ENCODE results near the gene ZNF106. TPM values are rescaled to one million over a fixed set of nuclear protein-coding genes. Genes with fewer than 3 reads are reported as not detected.
A peak's percentile ranks its signal among the peaks of the same experiment; 100 is the strongest.

Gene ZNF106
- total RNA-seq, 1 donor from 2014 or later = 56.3 TPM

- Mint-ChIP-seq H3K4me3 (ENCODE audit: unreplicated experiment) (no peak overlapping the region), H3K36me3 (ENCODE audit: low read depth, unreplicated experiment) (no peaks in the 10 kb centered on the region), H3K4me1 (ENCODE audit: unreplicated experiment) (peaks cover 17% of the 10 kb centered on the region), H3K27me3 (ENCODE audit: unreplicated experiment) (no peaks in the 10 kb centered on the region), H3K9me3 (ENCODE audit: unreplicated experiment) (no peaks in the 10 kb centered on the region), H3K27ac (ENCODE audit: unreplicated experiment) (peak overlapping the region; percentile 25)
- TF ChIP-seq, protein P1, sequence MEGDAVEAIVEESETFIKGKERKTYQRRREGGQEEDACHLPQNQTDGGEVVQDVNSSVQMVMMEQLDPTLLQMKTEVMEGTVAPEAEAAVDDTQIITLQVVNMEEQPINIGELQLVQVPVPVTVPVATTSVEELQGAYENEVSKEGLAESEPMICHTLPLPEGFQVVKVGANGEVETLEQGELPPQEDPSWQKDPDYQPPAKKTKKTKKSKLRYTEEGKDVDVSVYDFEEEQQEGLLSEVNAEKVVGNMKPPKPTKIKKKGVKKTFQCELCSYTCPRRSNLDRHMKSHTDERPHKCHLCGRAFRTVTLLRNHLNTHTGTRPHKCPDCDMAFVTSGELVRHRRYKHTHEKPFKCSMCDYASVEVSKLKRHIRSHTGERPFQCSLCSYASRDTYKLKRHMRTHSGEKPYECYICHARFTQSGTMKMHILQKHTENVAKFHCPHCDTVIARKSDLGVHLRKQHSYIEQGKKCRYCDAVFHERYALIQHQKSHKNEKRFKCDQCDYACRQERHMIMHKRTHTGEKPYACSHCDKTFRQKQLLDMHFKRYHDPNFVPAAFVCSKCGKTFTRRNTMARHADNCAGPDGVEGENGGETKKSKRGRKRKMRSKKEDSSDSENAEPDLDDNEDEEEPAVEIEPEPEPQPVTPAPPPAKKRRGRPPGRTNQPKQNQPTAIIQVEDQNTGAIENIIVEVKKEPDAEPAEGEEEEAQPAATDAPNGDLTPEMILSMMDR (IDR thresholded peaks at IDR 0.05; ENCODE audit: unreplicated experiment) = no peak
- DNase-seq (ENCODE audit: low spot score) = peak; percentile 26
Measured at GRCh38 chr15:42457445-42458442, 33.2 kb downstream of the ZNF106 start.

DNA sequence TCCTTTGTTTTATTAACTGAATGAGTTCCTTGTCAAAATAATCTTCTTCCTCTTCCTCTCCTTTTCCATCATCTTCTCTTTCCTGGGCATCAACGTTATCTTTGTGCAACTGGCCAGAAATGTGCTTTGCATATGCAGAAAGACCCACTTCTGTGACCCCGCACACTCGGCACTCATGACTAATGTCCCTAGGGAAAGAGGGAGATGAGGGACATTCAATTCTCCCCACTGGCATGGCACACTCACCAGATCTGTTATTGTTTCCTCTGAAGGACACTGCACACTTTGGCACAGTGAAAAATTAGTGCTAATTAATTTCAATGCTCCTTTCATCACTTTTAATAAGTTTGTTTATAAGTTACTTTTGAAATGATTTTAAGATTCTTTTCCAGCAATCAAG lies 34.0 kb downstream of the ZNF106 start:
- Mint-ChIP-seq H3K4me3 (ENCODE audit: unreplicated experiment) (no peak overlapping the region), H3K36me3 (ENCODE audit: low read depth, unreplicated experiment) (no peaks in the 10 kb centered on the region), H3K9me3 (ENCODE audit: unreplicated experiment) (no peaks in the 10 kb centered on the region), H3K27ac (ENCODE audit: unreplicated experiment) (peak overlapping the region; percentile 28), H3K27me3 (ENCODE audit: unreplicated experiment) (no peaks in the 10 kb centered on the region), H3K4me1 (ENCODE audit: unreplicated experiment) (peaks cover 17% of the 10 kb centered on the region)
- TF ChIP-seq, protein P1 (IDR thresholded peaks at IDR 0.05; ENCODE audit: unreplicated experiment) = no peak
- DNase-seq (ENCODE audit: low spot score) = no peak

DNA sequence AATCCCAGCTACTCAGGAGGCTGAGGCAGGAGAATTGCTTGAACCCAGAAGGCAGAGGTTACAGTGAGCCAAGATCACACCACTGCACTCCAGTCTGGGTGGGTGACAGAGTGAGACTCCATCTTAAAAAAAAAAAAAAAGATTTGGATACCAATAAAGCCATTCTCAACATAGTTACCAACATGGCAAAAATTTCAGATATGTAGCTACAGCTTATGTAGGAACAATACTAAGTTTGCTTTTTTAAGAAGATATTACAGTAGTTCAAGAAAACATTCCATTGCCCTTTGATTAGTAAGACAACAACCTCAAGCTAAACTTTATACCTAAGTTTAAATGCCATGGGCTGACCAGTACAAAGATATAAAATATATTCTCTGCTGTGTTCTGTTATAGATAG lies 34.4 kb downstream of the ZNF106 start:
- H3K9me3 Mint-ChIP-seq (ENCODE audit: unreplicated experiment) = no peaks in the 10 kb centered on the region
- TF ChIP-seq, protein P1 (IDR thresholded peaks at IDR 0.05; ENCODE audit: unreplicated experiment) = no peak
- H3K27ac Mint-ChIP-seq (ENCODE audit: unreplicated experiment) = no peak overlapping the region
- H3K4me3 Mint-ChIP-seq (ENCODE audit: unreplicated experiment) = no peak overlapping the region
- no peak for DNase-seq (ENCODE audit: low spot score)
- H3K27me3 Mint-ChIP-seq (ENCODE audit: unreplicated experiment) = no peaks in the 10 kb centered on the region
- peaks cover 4% of the 10 kb centered on the region for H3K36me3 Mint-ChIP-seq (ENCODE audit: low read depth, unreplicated experiment)
- H3K4me1 Mint-ChIP-seq (ENCODE audit: unreplicated experiment) = peaks cover 14% of the 10 kb centered on the region

DNA sequence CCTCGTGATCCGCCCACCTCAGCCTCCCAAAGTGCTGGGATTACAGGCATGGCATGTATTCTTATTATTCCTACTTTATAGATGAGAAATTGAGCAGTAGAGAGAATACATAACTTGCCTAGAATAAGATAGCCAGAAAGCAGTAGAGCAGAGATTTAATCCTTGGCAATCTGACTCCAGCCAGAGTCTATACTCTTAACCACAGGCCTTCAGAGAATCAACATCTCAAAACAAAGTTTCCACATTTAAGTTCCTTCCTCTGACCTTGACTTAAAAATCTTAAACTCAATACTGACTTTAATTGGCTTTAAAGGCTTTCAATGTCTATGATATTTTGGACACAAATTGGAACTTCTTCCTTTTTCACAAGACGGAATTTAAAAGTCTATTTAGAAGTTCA lies 37.1 kb downstream of the ZNF106 start:
- Mint-ChIP-seq H3K4me3 (ENCODE audit: unreplicated experiment) (no peak overlapping the region), H3K27me3 (ENCODE audit: unreplicated experiment) (no peaks in the 10 kb centered on the region), H3K9me3 (ENCODE audit: unreplicated experiment) (no peaks in the 10 kb centered on the region), H3K36me3 (ENCODE audit: low read depth, unreplicated experiment) (peaks cover 21% of the 10 kb centered on the region), H3K4me1 (ENCODE audit: unreplicated experiment) (peaks cover 10% of the 10 kb centered on the region), H3K27ac (ENCODE audit: unreplicated experiment) (no peak overlapping the region)
- TF ChIP-seq, protein P1 (IDR thresholded peaks at IDR 0.05; ENCODE audit: unreplicated experiment) = no peak
- DNase-seq (ENCODE audit: low spot score) = no peak

DNA sequence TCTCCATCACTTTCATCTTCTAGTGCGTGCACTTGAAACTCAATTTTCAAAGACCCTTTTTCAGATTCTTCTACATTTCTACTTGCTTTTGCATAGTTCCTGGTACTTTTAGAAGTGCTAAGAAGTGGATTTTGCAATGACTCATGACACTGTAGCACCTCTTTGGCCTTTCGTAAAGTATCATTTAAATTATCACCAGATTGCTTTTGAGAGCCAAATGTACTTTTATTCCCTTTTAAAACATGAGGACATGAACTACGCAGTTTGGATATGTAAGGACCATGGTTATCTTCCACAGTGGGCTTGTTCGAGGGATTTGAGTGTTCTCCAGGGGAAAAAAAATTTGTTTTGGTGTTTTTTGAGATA lies 40.5 kb downstream of the ZNF106 start:
- Mint-ChIP-seq H3K4me1 (ENCODE audit: unreplicated experiment) (no peaks in the 10 kb centered on the region), H3K27ac (ENCODE audit: unreplicated experiment) (no peak overlapping the region), H3K9me3 (ENCODE audit: unreplicated experiment) (no peaks in the 10 kb centered on the region), H3K27me3 (ENCODE audit: unreplicated experiment) (no peaks in the 10 kb centered on the region), H3K36me3 (ENCODE audit: low read depth, unreplicated experiment) (peaks cover 25% of the 10 kb centered on the region), H3K4me3 (ENCODE audit: unreplicated experiment) (no peak overlapping the region)
- no peak for DNase-seq (ENCODE audit: low spot score)
- TF ChIP-seq, protein P1 (IDR thresholded peaks at IDR 0.05; ENCODE audit: unreplicated experiment) = no peak
